NT2/D1 (cell line): ENCODE data around the gene PLCL1.

ENCODE experiments used
- YY1 ChIP-seq: IDR thresholded peaks from 2 replicates; pipeline ENCODE4 v1.6.1; 2011; ENCODE audit not compliant: insufficient read length, insufficient read depth
- ZNF274 ChIP-seq: IDR thresholded peaks from 2 replicates; pipeline ENCODE4 v1.6.1; 2011; ENCODE audit warnings: mild to moderate bottlenecking, low read depth, low read length

DNA sequence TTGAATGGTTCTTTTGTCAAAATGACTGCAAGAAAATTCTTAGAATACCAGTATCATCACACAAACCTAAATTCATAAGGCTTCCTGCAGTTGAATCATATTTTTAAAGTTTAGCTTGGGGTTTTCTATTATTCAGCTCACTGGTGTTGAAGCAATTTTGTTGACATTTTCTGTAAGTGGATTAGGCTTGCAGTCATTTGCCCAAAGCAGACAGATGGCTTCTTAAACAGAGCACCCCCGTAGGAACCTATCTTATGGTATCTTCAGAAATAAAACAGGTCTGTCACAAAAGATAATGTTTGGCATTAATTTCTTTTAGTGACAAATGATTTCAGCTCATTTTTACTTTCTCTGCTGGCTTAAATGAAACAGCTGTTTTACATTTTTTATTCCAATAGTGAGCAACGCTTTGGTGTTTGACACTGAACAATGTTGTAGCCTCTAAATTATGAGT, 331.1 kb downstream of the PLCL1 start:
- TF ChIP-seq YY1 (no peak), ZNF274 (no peak)
